HepG2 (cell line): ENCODE measurements around the gene RPL31. TPM values are rescaled to one million over a fixed set of nuclear protein-coding genes. Genes with fewer than 3 reads are reported as not detected.
A peak's percentile ranks its signal among the peaks of the same experiment; 100 is the strongest.

Experiments used
- AGO2 ChIP-seq: fragments of 200-400 bp; formaldehyde crosslinking; optimal IDR thresholded peaks from 2 replicates; pipeline ENCODE3; 2017; ENCODE audit warnings: mild to moderate bottlenecking, low read depth, low read length, moderate library complexity
- ARNT2 ChIP-seq: sonication (generic); formaldehyde crosslinking; IDR thresholded peaks from 2 replicates; pipeline ENCODE4 v1.8.0; 2022; ENCODE audit warnings: mild to moderate bottlenecking, low read depth, missing genetic modification reagents, moderate library complexity
- HMG20B ChIP-seq: conservative IDR thresholded peaks from 2 replicates; pipeline ENCODE4 v1.6.1; 2016; ENCODE audit warnings: missing genetic modification reagents, missing compliant biosample characterization
- RAD51 ChIP-seq: fragments of 450-650 bp; IDR thresholded peaks from 2 replicates; pipeline ENCODE4 v1.6.1; 2016; ENCODE audit warnings: borderline replicate concordance
- SMARCE1 ChIP-seq: fragments of 450-650 bp; IDR thresholded peaks from 2 replicates; pipeline ENCODE4 v1.6.1; 2017; ENCODE audit warnings: borderline replicate concordance
- ZBTB49 ChIP-seq: sonication (generic); formaldehyde crosslinking; IDR thresholded peaks from 2 replicates; pipeline ENCODE4 v1.4.0; 2020; ENCODE audit warnings: missing genetic modification reagents, borderline replicate concordance
- ZMAT3 ChIP-seq: sonication (generic); formaldehyde crosslinking; conservative IDR thresholded peaks from 2 replicates; pipeline ENCODE4 v1.7.0; 2021; ENCODE audit warnings: missing genetic modification reagents
- ZNF713 ChIP-seq: sonication (generic); formaldehyde crosslinking; IDR thresholded peaks from 2 replicates; pipeline ENCODE4 v1.4.0; 2020; ENCODE audit warnings: mild to moderate bottlenecking, missing genetic modification reagents
- polyA plus RNA-seq, 8 experiments: library from polyadenylated mRNA; depleted of rRNA in 3 of 8; stranded (reverse) in 7 of 8; unstranded in 1 of 8; fragments of >200 nt; fragmentation: Illumina TruSeq in 4 of 8; extraction: Trizol in 4 of 8; gene quantifications; 2 replicates each; pipeline versions ENCODE4 v1.2.1 to v1.2.3, GENCODE V29; 2011 to 2016; ENCODE audit warnings: low read depth in 4 of 8, missing spikeins in 1 of 8, mixed read lengths in 1 of 8; ENCODE audit not compliant: insufficient read depth in 1 of 8
- total RNA-seq, 5 experiments: library from RNA; depleted of rRNA; stranded (reverse); fragments of >200 nt; fragmentation: Illumina TruSeq; extraction: Trizol; gene quantifications; 2 replicates each; pipeline ENCODE4 v1.2.3, GENCODE V29; 2016; ENCODE audit warnings: low read depth in 1 of 5
- TF ChIP-seq, protein P1 (sequence below): sonication (generic); formaldehyde crosslinking; IDR thresholded peaks from 2 replicates; pipeline ENCODE4 v1.4.0; 2020; ENCODE audit warnings: mild to moderate bottlenecking, missing genetic modification reagents

The RPL31 gene
- total and polyA plus RNA-seq, 2 of the 13 experiments (the other 11 are each of a cell fraction or from before 2014, with no cell fraction given), result 3,331 to 3,582 TPM

- TF ChIP-seq, protein P1, sequence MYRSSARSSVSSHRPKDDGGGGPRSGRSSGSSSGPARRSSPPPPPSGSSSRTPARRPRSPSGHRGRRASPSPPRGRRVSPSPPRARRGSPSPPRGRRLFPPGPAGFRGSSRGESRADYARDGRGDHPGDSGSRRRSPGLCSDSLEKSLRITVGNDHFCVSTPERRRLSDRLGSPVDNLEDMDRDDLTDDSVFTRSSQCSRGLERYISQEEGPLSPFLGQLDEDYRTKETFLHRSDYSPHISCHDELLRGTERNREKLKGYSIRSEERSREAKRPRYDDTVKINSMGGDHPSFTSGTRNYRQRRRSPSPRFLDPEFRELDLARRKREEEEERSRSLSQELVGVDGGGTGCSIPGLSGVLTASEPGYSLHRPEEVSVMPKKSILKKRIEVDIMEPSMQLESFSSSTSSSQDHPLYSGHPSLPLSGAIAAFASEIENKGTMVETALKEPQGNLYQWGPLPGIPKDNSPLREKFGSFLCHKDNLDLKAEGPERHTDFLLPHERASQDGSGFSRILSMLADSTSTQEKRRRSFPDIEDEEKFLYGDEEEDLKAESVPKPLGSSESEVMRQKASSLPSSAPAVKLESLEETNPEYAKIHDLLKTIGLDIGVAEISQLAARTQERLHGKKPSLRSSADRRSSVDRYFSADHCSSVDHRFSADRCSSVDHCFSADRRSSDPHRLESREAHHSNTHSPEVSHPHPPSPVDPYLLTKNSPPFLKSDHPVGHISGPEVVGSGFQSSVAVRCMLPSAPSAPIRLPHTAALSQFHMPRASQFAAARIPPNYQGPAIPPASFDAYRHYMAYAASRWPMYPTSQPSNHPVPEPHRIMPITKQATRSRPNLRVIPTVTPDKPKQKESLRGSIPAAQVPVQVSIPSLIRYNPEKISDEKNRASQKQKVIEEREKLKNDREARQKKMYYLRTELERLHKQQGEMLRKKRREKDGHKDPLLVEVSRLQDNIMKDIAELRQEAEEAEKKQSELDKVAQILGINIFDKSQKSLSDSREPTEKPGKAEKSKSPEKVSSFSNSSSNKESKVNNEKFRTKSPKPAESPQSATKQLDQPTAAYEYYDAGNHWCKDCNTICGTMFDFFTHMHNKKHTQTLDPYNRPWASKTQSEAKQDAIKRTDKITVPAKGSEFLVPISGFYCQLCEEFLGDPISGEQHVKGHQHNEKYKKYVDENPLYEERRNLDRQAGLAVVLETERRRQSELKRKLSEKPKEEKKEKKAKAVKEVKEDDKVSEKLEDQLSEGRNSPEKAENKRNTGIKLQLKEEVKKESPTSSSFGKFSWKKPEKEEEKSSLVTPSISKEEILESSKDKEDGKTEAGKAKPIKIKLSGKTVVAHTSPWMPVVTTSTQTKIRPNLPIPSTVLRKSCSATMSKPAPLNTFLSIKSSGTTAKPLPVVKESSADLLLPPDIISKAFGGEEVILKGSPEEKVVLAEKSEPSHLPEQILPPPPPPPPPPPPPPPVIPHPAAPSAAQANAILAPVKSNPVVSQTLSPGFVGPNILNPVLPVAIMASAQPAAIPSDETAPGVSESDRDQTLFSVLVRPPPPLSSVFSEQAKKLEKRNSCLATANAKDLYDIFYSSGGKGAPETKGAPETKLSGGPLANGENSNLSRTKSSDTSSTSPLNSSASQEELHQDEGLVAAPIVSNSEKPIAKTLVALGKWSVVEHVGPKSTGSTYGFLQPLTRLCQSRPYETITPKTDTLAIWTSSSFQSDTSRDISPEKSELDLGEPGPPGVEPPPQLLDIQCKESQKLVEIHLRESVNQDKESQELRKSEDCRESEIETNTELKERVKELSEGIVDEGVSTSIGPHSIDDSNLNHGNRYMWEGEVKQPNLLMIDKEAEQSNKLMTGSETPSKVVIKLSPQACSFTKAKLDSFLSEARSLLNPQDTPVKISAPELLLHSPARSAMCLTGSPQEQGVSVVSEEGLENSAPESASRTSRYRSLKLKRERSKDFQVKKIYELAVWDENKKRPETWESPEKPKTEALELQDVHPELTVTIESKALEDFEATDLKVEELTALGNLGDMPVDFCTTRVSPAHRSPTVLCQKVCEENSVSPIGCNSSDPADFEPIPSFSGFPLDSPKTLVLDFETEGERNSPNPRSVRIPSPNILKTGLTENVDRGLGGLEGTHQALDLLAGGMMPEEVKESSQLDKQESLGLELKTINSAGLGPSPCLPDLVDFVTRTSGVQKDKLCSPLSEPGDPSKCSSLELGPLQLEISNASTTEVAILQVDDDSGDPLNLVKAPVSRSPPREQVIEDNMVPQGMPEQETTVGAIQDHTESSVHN (CRISPR knock-in tag), result no peak
- no peak for TF ChIP-seq ZBTB49
- no peak for TF ChIP-seq HMG20B
- TF ChIP-seq ZMAT3, result no peak
- TF ChIP-seq RAD51, result no peak
- TF ChIP-seq ZNF713, result no peak
- TF ChIP-seq SMARCE1, result no peak
- peak; percentile 32 for TF ChIP-seq AGO2
- TF ChIP-seq ARNT2 (CRISPR knock-in tag), result no peak
Observed at GRCh38 chr2:100995309-100996075, 6.6 kb upstream of the RPL31 start (continued).
